22Rv1 (cell line): ENCODE measurements around the gene PARD3B.

ENCODE experiments used
- CTCF ChIP-seq: fragments of 450-650 bp; IDR thresholded peaks from 2 replicates; pipeline ENCODE4 v1.5.1; 2017; ENCODE audit warnings: mild to moderate bottlenecking
- ZFX ChIP-seq: fragments of 450-650 bp; IDR thresholded peaks from 2 replicates; pipeline ENCODE4 v1.6.1; 2017; ENCODE audit warnings: antibody characterized with exemption, borderline replicate concordance

GRCh38 chr2:204898928-204899640, 353.8 kb downstream of the PARD3B start:
- TF ChIP-seq CTCF (no peak), ZFX (no peak)
